ENCODE results near the gene ADORA3. TPM values are rescaled to one million over a fixed set of nuclear protein-coding genes. Genes with fewer than 3 reads are reported as not detected.

Gene ADORA3
- total and polyA plus RNA-seq, 2 of the 8 experiments (the other 6 are each of a cell fraction or from before 2014, with no cell fraction given): 0.03 TPM; not detected in 1

- Histone ChIP-seq H2AFZ (ENCODE audit: low read length) (no peak overlapping the region), H3K79me2 (ENCODE audit: control insufficient read depth in 1 of 2, insufficient read depth in 2 of 2, low read length in 2 of 2) (no peaks in the 10 kb centered on the region)
These were observed 13.8 kb downstream of the ADORA3 start for GRCh38 chr1:111489604-111490003.

More at GRCh38 chr1:111489604-111490003, 13.8 kb downstream of the ADORA3 start:
- Histone ChIP-seq H2AK5ac (ENCODE audit: low read depth, low read length) (no peak overlapping the region), H2BK5ac (ENCODE audit: low read depth, low read length) (no peak overlapping the region), H4K5ac (ENCODE audit: insufficient read length, low read depth, low read length) (no peak overlapping the region), H3K79me1 (ENCODE audit: low read depth, low read length) (no peaks in the 10 kb centered on the region), H3K9ac (replicated peaks in 1 of 4; ENCODE audit: extremely low read depth in 1 of 4, low read depth in 3 of 4, low read length in 3 of 4) (no peak overlapping the region), H2BK12ac (ENCODE audit: low read depth, low read length) (no peak overlapping the region), H3K23ac (ENCODE audit: insufficient read length) (no peak overlapping the region), H4K20me1 (replicated peaks in 1 of 2; ENCODE audit: control insufficient read depth in 1 of 2, insufficient read depth in 2 of 2, low read length in 2 of 2) (no peaks in the 10 kb centered on the region), H3K27me3 (replicated peaks in 1 of 4; ENCODE audit: control insufficient read depth in 3 of 4, extremely low read depth in 1 of 4, insufficient read depth in 3 of 4, low read length in 3 of 4) (no peaks in the 10 kb centered on the region), H3K9me3 (ENCODE audit: insufficient read depth in 2 of 2, low read depth in 1 of 2, low read length in 1 of 2) (no peaks in the 10 kb centered on the region), H4K8ac (ENCODE audit: extremely low read depth, insufficient read depth, low read length) (no peak overlapping the region), H3K14ac (ENCODE audit: insufficient read length) (no peak overlapping the region), H3K4me3 (ENCODE audit: extremely low read depth in 1 of 4, insufficient read depth in 2 of 4, low read depth in 3 of 4, low read length in 4 of 4) (no peak overlapping the region), H3K4me1 (replicated peaks in 1 of 4; ENCODE audit: control insufficient read depth in 3 of 4, insufficient read depth in 4 of 4, low read length in 3 of 4) (no peaks in the 10 kb centered on the region), H3K36me3 (ENCODE audit: control insufficient read depth in 2 of 4, insufficient read depth in 4 of 4, low read length in 3 of 4) (no peaks in the 10 kb centered on the region), H3K56ac (replicated peaks; ENCODE audit: insufficient read length, low read depth, low read length) (no peak overlapping the region), H3K4me2 (ENCODE audit: insufficient read depth in 1 of 2, low read depth in 2 of 2, low read length in 2 of 2) (no peak overlapping the region), H4K91ac (replicated peaks; ENCODE audit: insufficient read length, low read length) (no peak overlapping the region), H2BK120ac (replicated peaks; ENCODE audit: low read depth, low read length) (no peak overlapping the region), H3K4ac (replicated peaks; ENCODE audit: insufficient read length, low read depth, low read length) (no peak overlapping the region), H2BK20ac (ENCODE audit: low read length) (no peak overlapping the region), H2BK15ac (ENCODE audit: low read length) (no peak overlapping the region), H3K27ac (ENCODE audit: low read depth, low read length) (no peak overlapping the region), H3K23me2 (ENCODE audit: low read depth, low read length) (no peaks in the 10 kb centered on the region; the same call in 1 of the 2 replicates), H3K18ac (ENCODE audit: extremely low read depth, low read length) (no peak overlapping the region)
- TF ChIP-seq MAFK (IDR thresholded peaks at IDR 0.05; ENCODE audit: low read depth, low read length) (no peak), ASH2L (IDR thresholded peaks at IDR 0.05; ENCODE audit: low read length) (no peak), BCL11A (IDR thresholded peaks at IDR 0.05; ENCODE audit: low read depth in 2 of 2, low read length in 2 of 2) (no peak), CEBPB (IDR thresholded peaks at IDR 0.05; ENCODE audit: low read depth, low read length) (no peak), CBX5 (IDR thresholded peaks at IDR 0.05; ENCODE audit: low read depth, low read length) (no peak), CHD2 (IDR thresholded peaks at IDR 0.05; ENCODE audit: low read length) (no peak), CTCF (IDR thresholded peaks at IDR 0.05; ENCODE audit: control extremely low read depth in 1 of 3, insufficient read depth in 1 of 3, low read depth in 1 of 3, low read length in 3 of 3) (no peak)
- POLR2A ChIA-PET (ENCODE audit: partially characterized antibody): no interaction called here
- WGBS, 2 experiments (ENCODE audit: extremely low coverage in 1 of 2, insufficient coverage in 1 of 2, insufficient read length in 1 of 2, insufficient replicate concordance in 2 of 2, low coverage in 1 of 2, low lambda C conversion rate in 2 of 2, missing lambda C conversion rate in 1 of 2): 98% methylated on average over 4 of the region's 4 CpGs; no CpG with 5 or more reads in 1 of the 2 experiments
- no peak for DNase-seq (ENCODE audit: low read depth in 1 of 2, low spot score in 2 of 2)
- no peak for FAIRE-seq
- CTCF ChIA-PET (ENCODE audit: partially characterized antibody): interaction anchor here (0.8 to 1.7 kb wide), 6 partner anchors 11 to 280 kb away, joined by 3 to 5 read pairs (median 4); no protein-coding TSS in a partner anchor

Data from H1 (cell line).